Amniotic stem cell (primary cell): ENCODE measurements around the gene ABCA7.
"Not testable (repeated sequence)": the region's sequence is repeated elsewhere in the genome, so short reads cannot be mapped to it uniquely, and the experiment has no call there.

Source experiments
- DNase-seq: peaks from one replicate; lab custom pipeline; 2025; lab: John Stamatoyannopoulos, UW

Gene ABCA7

DNA sequence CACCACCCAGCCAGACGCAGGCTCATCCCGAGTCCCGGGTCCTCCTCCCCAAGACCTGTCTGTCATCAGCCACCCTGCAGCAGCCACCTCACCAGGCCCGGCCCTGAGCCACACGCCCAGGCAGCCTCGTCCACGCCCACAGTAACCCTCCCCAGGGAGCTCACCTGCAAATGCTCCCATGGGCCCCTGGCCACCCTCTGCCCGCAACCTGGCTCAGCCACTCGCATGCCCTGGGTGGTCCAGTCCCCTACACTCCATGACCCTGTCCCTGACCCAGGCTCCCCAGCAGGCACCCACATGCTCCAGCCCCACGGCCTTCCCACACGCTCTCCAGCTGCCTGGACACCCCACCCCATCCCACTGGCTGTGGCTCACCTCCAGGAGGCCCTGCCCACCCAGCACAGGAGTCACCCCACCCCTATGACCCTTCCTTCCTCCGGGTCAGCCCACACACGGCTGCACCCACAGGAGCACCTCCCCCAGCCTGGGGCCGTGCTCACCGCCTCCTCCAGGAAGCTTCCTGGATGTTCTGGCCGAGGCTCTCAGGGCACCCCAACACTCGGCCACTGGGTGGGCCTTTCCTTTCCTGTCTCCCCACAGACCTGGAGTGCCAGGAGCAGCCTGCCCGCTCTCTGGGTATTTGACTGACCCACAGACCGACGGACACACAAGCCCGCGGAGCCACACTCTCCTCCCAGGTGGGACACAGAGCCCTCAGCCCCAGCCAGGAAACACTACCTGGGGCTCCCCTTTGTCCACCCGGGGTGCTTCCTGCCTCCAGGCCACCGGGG lies 22.6 kb upstream of the ABCA7 start:
- DNase-seq, result no peak

DNA sequence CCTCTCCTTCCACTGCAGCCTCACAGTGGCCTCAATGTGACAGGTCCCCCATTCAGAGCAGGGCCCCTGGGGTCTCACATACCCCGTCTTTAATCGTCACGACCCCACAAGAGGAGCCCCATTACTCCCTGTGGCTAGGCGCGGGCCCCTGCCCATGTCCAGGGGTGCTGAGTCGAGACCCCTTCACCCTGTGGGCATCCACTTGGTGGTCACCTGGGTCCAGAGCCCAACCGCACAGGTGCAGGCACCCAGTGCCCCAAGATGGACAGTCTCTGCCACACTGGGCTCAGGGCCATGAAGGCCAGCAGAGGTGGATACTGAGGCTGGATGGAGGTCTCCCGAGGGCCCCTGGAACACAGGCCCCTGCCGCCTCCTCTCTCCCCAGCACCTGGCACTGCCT lies 22.0 kb upstream of the ABCA7 start:
- no peak for DNase-seq

DNA sequence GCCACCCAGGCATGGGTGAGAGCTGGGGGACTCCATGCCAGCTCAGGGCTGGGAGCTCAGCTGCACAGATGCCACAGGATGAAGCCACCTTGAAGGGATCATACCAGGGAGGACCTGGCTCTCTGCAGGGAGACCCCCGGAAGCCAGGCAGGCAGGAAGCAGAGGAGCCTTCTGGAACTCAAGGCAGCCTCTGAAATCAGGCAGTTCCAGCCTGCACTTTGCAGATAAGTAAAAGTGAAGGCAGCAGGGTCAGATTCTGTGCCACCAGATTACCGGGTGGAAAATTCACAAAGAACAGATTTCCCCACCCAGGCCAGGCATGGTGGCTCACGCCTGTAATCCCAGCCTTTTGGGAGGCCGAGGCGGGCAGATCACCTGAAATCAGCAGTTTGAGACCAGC lies 21.5 kb upstream of the ABCA7 start:
- no peak for DNase-seq

DNA sequence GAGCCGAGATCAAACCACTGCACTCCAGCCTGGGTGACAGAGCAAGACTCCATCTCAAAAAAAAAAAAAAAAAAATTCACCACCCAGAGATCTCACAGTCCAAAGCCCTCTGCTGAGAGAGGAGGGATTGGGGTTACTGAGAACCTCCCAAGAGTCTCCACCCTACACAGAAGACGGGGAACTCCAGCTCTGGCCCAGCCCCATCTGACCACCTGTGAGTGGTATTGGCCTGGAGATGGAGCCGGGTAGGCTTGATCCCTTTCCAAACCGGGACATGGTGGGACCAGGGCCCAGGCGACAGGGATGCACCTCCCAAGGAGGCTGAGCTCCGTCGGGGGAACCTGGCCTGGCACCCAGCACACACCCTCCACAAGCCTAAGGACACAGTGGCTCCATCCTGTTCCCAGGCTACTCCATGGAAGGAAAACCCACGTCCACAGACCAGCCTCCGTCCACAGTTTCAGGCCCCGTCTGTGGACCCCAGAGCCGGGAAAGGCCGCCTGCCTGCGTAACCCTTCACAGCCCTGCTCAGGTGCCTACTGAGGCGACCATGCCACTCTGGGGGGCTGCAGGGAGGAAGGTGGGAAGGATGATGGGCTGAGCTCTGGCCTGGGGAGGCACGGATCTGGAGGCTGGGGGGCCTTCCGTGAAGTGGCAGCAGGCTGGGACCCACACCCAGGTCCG lies 20.8 kb upstream of the ABCA7 start:
- DNase-seq, result no peak

DNA sequence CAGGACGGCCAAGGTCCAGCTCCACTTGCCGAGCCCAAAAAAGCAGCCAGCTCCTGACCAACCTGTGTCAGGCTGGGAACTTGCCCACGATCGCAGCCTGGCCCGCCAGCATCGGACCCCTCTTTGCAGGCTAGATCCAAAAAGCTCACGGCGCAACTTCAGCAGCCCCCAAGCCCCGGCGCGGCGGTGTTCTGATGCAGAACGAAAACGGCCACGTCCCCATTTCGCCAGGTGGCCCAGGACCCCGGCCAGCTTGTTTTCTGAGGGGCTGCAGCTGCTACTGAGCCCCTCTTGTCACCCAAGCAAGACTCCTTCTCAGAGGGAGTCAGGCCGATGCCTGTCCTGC lies 20.3 kb upstream of the ABCA7 start:
- DNase-seq, result no peak

DNA sequence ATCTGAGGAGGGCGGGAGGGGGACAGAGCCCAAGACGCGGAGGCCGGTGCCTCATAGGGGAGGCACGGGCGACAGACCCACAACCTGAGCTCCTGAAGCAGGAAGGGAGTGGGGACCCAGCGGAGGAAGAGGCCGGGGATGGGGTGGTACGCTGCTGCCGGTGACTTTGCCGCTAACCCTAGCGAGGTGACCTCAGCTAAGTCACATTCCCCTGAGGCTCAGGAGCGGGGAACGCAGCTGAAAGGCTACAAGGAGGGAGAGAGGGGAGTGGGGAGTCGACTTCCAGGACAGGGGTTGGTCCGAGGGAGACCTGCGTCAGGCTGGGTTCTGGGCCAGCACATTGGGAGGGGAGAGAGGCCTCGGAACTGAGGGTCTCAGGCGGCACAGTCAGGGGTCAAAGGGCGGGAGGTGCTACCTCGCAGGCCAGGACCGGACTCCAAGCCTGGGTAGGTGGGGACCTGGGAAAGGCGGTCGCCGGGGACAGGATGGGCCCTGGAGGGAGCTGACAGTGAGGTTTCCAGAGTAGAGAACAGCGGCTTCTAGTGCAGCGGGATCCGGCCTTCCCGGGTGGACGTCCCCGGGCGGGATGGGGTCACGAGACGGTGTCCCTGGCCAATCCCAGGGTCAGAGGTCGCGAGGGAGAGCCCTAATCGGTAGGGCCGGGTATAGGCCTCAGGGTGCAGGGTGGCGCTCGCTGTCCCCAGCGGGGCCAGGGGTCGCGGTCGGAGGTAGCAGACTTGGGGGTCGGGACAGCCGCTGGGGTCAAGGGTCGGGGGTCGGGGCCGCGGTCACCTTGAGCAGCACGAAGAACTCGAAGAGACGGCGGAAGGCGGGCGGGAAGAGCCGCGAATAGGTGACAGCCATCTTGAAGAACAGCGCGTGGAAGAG lies 19.7 kb upstream of the ABCA7 start:
- no peak for DNase-seq

DNA sequence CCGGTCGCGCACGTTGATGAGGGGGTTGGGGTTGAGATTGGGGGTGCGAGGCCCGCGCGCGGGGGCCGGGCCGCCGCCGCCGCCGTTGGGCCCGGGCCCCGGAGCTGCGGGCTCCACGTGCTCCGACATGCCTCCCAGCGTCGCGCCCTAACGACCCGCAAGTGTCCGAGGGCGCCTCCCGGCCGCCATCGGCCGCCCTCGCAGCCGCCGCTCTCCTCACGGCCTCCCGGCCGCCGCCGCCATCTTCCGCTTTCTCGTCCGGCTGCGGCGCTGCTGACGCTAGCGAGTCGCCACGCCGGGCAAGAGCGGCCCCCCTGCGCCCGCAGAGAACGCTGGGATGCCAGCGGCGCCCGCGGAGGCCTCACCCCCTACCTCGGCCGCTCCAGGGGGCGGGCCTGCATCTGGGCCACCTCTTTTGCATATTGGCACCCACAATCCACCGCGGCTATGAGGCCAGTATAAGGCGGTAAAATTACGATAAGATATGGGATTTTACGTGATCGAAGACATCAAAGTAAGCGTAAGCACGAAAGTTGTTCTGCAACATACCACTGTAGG lies 19.0 kb upstream of the ABCA7 start, which contains the start of gene TMEM259:
Gene TMEM259 (minus strand): TSS at position 256 of the 558 bp plus-strand sequence. CDS start 127 bp downstream, at position 129.
- peak; percentile 93 for DNase-seq

DNA sequence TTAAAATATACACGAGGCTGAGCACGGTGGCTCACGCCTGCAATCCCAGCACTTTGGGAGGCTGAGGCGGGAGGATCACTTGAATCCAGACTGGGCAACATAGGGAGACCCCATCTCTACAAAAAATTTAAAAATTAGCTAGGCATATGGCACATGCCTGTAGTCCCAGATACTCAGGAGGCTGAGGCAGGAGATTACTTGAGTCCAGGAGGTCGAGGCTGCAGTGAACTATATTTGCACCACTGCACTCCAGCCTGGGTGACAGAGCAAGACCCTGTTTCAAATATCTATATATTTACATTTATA lies 16.1 kb upstream of the ABCA7 start:
- DNase-seq, result not testable (repeated sequence)

DNA sequence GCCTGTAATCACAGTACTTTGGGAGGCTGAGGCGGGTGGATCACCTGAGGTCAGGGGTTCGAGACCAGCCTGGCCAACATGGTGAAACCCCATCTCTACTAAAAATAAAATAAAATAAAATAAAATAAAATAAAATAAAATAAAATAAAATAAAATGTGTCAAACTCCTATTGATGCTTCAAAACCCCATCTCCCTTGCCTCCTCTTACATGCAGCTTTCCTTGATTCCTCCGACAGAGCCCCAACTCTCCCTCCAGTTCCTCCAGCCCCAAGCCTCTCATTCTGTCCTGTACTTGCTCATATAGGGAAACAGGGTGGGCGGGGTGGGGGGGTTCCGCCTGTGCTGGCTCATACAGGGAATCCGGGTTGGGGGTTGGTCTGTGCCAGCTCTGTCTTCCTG lies 14.8 kb upstream of the ABCA7 start:
- not testable (repeated sequence) for DNase-seq

DNA sequence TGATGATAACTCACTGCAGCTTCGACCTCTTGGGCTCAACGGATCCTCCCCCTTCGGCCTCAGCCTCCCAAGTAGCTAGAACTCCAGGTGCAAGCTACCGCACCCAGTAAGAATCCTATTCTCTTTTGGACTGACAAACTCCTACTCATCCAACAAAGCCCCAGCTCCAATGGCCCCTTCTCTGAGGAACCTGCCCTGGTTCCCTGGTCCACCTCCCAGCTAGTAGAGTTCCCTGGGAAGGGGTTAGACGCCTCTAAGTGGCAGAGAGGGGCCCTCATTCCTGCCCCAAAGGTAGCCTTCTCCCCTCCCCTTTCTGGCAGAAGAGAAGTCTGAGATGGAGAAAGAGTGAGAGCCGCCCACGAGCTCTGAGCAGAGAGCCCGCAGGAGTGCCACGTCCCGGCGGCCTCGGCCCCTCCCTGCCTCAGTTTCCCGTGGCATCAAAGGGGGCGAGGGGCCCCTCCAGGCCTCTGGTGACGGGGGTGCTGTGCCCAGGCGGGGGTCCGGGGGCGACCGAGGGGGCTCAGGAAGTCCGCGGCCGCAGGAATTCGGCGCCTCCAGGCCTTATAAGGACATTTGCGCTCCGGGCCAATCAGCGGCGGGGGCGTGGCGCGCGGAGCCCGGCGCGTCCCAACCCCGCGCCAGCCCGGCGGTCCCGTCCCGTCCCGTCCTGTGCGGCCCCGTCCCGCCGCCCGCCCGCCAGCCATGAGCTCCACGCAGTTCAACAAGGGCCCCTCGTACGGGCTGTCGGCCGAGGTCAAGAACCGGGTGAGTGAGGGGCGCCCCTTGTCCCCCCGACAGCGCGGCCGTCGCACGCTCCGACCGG lies 13.7 kb upstream of the ABCA7 start, which contains the start of gene CNN2:
Gene CNN2 (plus strand): TSS at position 649 of the 823 bp plus-strand sequence. CDS start 54 bp downstream, at position 703.
- DNase-seq, result peak; percentile 17

DNA sequence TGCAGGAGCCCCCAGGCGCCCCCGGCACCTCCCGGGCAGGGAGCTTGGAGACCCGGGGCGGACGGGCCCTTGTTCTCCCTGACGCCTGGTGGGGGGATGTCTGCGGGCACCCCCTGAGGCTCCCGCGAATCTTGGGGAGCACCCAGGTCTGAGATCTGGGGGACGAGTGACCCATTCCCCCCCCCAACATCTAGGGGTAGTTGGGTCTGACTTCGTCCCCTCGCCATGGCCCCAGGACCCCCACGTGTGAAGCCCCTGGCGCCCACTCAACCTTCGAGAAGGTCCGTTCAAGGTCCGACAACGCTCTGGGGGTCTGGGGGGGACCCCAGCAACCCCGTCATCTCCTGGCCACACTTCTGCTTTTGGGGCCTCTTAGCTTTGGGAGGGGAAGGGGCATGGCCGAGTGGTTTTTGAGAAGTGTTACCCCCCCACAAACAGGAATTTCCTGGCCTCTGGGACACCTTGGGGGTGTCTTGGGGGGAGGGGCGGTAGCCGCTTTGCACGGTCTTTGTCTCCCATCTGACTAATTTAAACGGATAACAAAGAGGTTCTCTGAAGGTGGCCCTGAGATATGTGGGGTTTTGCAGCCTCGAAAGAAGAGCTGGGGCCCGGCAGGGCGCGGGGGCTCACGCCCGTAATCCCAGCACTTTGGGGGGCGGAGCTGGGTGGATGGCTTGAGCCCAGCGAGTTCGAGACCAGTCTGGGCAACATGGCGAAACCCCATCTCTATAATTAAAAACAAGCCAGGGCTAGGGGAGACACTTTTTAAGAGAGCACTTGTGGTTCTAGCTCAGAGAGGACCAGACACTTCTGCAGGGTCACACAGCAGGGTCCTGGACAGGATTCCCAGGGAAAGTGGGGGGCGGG lies 12.9 kb upstream of the ABCA7 start:
- no peak for DNase-seq

DNA sequence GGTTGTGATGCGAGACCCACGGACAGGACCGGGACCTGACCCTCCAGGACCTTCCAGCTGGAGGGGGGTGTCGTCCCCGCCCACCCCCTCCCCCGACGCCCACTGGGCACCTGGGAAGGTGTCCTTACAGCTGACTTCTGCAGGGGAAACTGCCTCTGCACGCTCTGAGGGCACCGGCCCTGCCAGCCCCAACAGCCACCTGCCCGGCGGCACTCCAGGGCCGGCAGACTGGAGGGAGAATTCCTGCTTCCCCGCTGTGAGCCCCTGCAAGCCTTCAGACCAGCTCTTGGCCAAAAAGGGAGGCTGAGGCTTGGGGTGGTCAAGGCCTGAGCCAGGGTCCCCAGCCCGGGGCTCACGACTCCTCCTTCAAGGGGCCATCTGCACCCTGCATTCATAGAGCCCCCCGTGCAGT lies 12.3 kb upstream of the ABCA7 start:
- no peak for DNase-seq

DNA sequence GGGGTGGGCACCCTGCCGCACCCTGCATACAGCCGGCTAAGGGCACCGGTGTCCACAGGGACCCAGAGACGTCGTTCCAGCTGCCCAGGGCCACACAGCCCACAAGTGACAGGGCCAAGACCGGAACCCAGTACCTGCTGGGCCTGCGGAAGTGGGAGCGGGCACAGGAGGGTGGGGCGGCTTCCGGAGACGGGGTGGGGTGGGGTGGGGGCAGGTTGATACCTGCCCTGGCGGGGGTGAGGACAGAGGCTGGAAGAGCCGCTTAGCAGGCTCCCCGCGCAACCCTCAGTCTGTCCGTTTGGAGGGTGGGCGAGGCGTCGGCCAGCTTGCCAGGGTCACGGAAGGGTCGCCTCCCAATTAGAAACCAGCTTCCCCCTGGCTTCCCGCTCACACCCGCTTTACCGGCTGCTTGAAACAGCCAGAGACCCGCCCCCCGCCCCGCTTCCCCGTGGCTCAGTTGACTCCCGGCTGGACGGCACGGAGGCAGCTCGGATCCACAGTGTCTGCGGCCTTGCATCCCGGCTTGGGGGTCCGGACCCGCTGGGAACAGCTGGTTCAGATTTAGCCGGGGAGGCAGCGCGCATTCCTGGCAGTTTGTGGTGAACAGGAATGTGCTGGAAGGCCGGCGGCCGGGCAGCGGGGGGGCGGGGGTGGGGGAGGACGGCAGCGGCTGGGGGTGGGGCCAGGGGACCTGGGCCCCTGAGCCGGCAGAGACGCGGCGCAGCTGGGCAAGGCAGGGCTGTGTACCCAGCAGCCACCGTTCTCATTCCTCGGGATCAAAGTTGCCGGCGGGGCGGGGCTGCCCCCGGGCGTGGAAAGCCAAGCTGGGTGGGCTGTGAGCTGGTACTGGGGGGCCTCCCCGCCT lies 11.6 kb upstream of the ABCA7 start:
- peak; percentile 83 for DNase-seq

DNA sequence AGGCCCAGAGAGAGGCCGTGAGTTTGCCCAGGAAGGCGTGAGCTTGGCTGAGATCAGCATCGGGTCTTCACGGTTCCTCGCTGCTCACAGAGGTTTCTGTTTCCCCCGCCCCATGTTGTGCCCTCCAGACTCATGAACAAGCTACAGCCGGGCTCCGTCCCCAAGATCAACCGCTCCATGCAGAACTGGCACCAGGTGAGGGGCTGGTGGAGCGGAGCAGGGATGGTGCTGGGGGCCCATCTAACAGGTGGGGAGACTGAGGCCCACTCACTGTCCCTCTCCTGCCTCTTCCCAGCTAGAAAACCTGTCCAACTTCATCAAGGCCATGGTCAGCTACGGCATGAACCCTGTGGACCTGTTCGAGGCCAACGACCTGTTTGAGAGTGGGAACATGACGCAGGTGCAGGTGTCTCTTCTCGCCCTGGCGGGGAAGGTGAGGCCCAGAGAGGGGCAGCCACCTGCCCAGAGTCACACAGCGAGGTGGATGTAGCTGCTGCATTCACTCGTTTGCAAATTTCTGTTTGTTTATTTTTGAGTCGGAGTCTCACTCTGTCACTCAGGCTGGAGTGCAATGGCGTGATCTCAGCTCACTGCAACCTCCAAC lies 7.5 kb upstream of the ABCA7 start:
- no peak for DNase-seq

DNA sequence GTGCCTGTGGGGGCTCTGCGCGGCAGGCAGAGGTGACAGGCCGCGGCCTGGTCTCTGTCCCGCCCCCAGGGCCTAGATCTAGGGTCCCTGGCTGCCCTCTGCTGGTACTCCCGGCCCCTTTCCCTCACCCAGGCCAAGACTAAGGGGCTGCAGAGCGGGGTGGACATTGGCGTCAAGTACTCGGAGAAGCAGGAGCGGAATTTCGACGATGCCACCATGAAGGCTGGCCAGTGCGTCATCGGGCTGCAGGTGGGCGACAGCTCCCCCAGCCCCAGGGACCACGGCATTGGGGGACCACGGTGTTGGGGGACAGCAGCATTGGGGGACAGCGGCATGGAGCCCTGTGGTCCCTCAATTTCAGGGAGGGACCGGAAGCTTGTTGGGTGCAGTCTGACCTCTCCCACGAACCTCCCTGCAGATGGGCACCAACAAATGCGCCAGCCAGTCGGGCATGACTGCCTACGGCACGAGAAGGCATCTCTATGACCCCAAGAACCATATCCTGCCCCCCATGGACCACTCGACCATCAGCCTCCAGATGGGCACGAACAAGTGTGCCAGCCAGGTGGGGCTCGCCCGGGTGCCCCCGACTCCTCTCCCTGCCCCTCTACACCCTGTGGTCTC lies 3.8 kb upstream of the ABCA7 start:
- no peak for DNase-seq

DNA sequence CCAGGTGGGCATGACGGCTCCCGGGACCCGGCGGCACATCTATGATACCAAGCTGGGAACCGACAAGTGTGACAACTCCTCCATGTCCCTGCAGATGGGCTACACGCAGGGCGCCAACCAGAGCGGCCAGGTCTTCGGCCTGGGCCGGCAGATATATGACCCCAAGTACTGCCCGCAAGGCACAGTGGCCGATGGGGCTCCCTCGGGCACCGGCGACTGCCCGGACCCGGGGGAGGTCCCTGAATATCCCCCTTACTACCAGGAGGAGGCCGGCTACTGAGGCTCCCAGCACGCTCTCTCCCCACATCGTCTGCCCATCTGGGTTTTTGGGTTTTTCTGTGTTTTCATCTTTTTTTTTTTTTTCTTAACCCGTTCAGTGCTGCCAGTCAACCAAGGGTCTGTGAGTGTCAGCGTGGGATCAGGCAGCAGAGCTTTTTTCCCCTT lies 2.3 kb upstream of the ABCA7 start:
- no peak for DNase-seq

DNA sequence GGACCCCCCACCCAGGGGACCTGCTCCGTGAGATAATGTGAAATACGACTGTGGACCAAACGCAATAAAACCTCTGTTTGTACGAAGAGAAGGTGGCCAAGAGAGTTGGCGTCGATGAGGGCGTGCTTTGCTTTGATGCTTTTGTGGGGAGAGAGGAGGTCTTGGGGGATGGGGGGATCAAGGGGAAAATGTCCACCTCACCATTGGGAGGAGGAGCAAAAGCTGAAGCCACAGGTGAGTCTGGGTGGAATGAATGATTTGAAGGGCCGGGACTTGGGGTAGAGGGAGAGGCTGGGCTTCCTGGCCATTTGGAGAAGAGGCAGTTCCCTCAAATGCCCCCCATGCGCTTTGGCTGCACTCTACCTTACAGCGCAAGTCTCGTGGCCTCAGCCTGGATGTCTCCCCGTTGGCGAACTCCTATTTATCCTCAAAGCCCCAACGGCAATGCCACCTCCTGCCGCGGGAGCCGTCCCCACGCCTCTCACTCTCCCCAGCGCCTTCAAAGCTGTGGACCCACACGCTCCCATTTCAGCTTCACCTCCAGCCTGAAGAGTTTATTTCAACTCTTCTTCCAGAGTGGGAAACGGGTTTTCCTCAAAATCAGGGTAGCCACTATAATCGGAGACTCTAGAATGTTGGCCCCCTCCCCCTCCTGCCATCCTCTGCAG lies 795 bp upstream of the ABCA7 start:
- DNase-seq, result no peak
